Mesenchymal stem cell (in vitro differentiated cells and primary cell): Measurements from ENCODE around the gene IFNGR2.
"Not testable (repeated sequence)": the region's sequence is repeated elsewhere in the genome, so short reads cannot be mapped to it uniquely, and the experiment has no call there.

Source experiments
- DNase-seq: peaks from one replicate; pipeline ENCODE4 v3.0.0-alpha.2; 2013
- H2AFZ ChIP-seq: one replicate; pipeline ENCODE4 v1.6.1; 2013; ENCODE audit warnings: low read depth, mild to moderate bottlenecking, control low read depth, inconsistent platforms, low read length, moderate library complexity
- H2AK5ac ChIP-seq: 2 replicates; pipeline ENCODE4 v1.6.1; 2013; ENCODE audit warnings: low read length, moderate library complexity, mild to moderate bottlenecking, inconsistent platforms; ENCODE audit not compliant: severe bottlenecking
- H2BK120ac ChIP-seq: one replicate; pipeline ENCODE4 v1.6.1; 2013; ENCODE audit warnings: low read depth, mild to moderate bottlenecking, inconsistent platforms, low read length, moderate library complexity
- H2BK12ac ChIP-seq, 2 experiments: one replicate each; pipeline ENCODE4 v1.6.1; 2013; ENCODE audit warnings: inconsistent platforms in 2 of 2, low read length in 2 of 2, mild to moderate bottlenecking in 2 of 2, moderate library complexity in 2 of 2, control low read depth in 1 of 2
- H2BK15ac ChIP-seq: one replicate; pipeline ENCODE4 v1.6.1; 2013; ENCODE audit warnings: mild to moderate bottlenecking, low read depth, inconsistent platforms; ENCODE audit not compliant: poor library complexity, severe bottlenecking
- H2BK5ac ChIP-seq: 2 replicates; pipeline ENCODE4 v1.6.1; 2013; ENCODE audit warnings: low read depth, mild to moderate bottlenecking, low read length, control low read depth, inconsistent platforms; ENCODE audit not compliant: poor library complexity, severe bottlenecking
- H3K14ac ChIP-seq, 2 experiments: one replicate each; pipeline ENCODE4 v1.6.1; 2013; ENCODE audit warnings: inconsistent platforms in 2 of 2, low read length in 2 of 2, control low read depth in 1 of 2, mild to moderate bottlenecking in 1 of 2, moderate library complexity in 1 of 2
- H3K18ac ChIP-seq, 2 experiments: one replicate each; pipeline ENCODE4 v1.6.1; 2013; ENCODE audit warnings: inconsistent platforms in 2 of 2, low read length in 2 of 2, control low read depth in 1 of 2, low read depth in 1 of 2, mild to moderate bottlenecking in 1 of 2
- H3K23ac ChIP-seq, 2 experiments: one replicate each; pipeline ENCODE4 v1.6.1; 2013; ENCODE audit warnings: inconsistent platforms in 2 of 2, low read length in 2 of 2, mild to moderate bottlenecking in 2 of 2, moderate library complexity in 2 of 2, control low read depth in 1 of 2
- H3K27ac ChIP-seq: 2 replicates; pipeline ENCODE4 v1.5.1; 2013; ENCODE audit warnings: mild to moderate bottlenecking, moderate library complexity, low read length, control low read depth, inconsistent platforms; ENCODE audit not compliant: poor library complexity, severe bottlenecking
- H3K27me3 ChIP-seq, 2 experiments: 2 replicates each; pipeline versions ENCODE4 v1.6.1 to v1.7.0; 2013; ENCODE audit warnings: low read length in 2 of 2, mild to moderate bottlenecking in 2 of 2, moderate library complexity in 2 of 2, control low read depth in 1 of 2, inconsistent platforms in 1 of 2; ENCODE audit not compliant: control insufficient read depth in 1 of 2, insufficient read depth in 1 of 2
- H3K36me3 ChIP-seq, 2 experiments: 2 replicates each; pipeline versions ENCODE4 v1.6.1 to v1.7.0; 2013; ENCODE audit warnings: low read length in 2 of 2, control low read depth in 1 of 2, inconsistent platforms in 1 of 2, low read depth in 1 of 2, mild to moderate bottlenecking in 1 of 2; ENCODE audit not compliant: insufficient read depth in 2 of 2, control insufficient read depth in 1 of 2
- H3K4ac ChIP-seq, 2 experiments: one replicate each; pipeline ENCODE4 v1.6.1; 2013; ENCODE audit warnings: inconsistent platforms in 2 of 2, low read length in 2 of 2, mild to moderate bottlenecking in 2 of 2, moderate library complexity in 2 of 2, control low read depth in 1 of 2, low read depth in 1 of 2
- H3K4me1 ChIP-seq: 2 replicates; pipeline ENCODE4 v1.6.1; 2013; ENCODE audit warnings: low read depth, low read length, control low read depth; ENCODE audit not compliant: control insufficient read depth, insufficient read depth
- H3K4me2 ChIP-seq: 2 replicates; pipeline ENCODE4 v1.6.1; 2013; ENCODE audit warnings: low read length, mild to moderate bottlenecking, inconsistent platforms; ENCODE audit not compliant: poor library complexity, severe bottlenecking
- H3K4me3 ChIP-seq, 2 experiments: 2 replicates each; pipeline versions ENCODE4 v1.5.1 to v1.7.0; 2013; ENCODE audit warnings: low read length in 2 of 2, mild to moderate bottlenecking in 2 of 2, control low read depth in 1 of 2, low read depth in 1 of 2; ENCODE audit not compliant: insufficient read depth in 1 of 2
- H3K79me1 ChIP-seq: replicated peaks from 2 replicates; pipeline ENCODE4 v1.6.1; 2013; ENCODE audit warnings: mild to moderate bottlenecking, control low read depth, low read length, inconsistent platforms; ENCODE audit not compliant: poor library complexity, severe bottlenecking
- H3K9ac ChIP-seq: 2 replicates; pipeline ENCODE4 v1.7.0; 2013; ENCODE audit warnings: mild to moderate bottlenecking, low read length, moderate library complexity
- H3K9me3 ChIP-seq: 2 replicates; pipeline ENCODE4 v1.7.0; 2013; ENCODE audit warnings: mild to moderate bottlenecking, low read length; ENCODE audit not compliant: control insufficient read depth
- H4K8ac ChIP-seq: one replicate; pipeline ENCODE4 v1.6.1; 2013; ENCODE audit warnings: inconsistent platforms, mild to moderate bottlenecking, low read length, moderate library complexity
- H4K91ac ChIP-seq: one replicate; pipeline ENCODE4 v1.6.1; 2013; ENCODE audit warnings: mild to moderate bottlenecking, low read length, inconsistent platforms
- WGBS: methylation state at CpG from one replicate; pipeline ENCODE4 v1.1.7; 2013; ENCODE audit warnings: mixed read lengths; 5-methylcytosine and 5-hydroxymethylcytosine counted together

The IFNGR2 gene

GRCh38 chr21:33403786-33404585, 773 bp downstream of the IFNGR2 start:
- Histone ChIP-seq H3K36me3 (peaks cover 0 to 5% of the 10 kb centered on the region in 2 experiments), H2AK5ac (peak overlapping the region; percentile 47), H3K18ac (peak overlapping the region; percentile 97 to 98), H2BK15ac (peak overlapping the region; percentile 29), H3K9ac (peak overlapping the region; percentile 87), H3K79me1 (peaks cover 3% of the 10 kb centered on the region), H3K14ac (peak overlapping the region; percentile 91 to 95), H3K4me2 (peak overlapping the region; percentile 84), H3K4me1 (peaks cover 18% of the 10 kb centered on the region), H3K27ac (peak overlapping the region; percentile 58), H2AFZ (peak overlapping the region; percentile 11), H4K91ac (peak overlapping the region; percentile 84), H2BK120ac (peak overlapping the region; percentile 100), H2BK5ac (peak overlapping the region; percentile 48), H3K23ac (peak overlapping the region in 1 of 2 experiments; percentile 98), H4K8ac (peak overlapping the region; percentile 89), H2BK12ac (peak overlapping the region in 1 of 2 experiments; percentile 93), H3K27me3 (no peaks in the 10 kb centered on the region), H3K9me3 (no peaks in the 10 kb centered on the region), H3K4ac (peak overlapping the region in 1 of 2 experiments; percentile 94), H3K4me3 (peak overlapping the region; percentile 82 to 89)
- 8% methylated on average over 46 of the region's 47 CpGs for WGBS
- peak; percentile 73 for DNase-seq

GRCh38 chr21:33406493-33406892, 3.3 kb downstream of the IFNGR2 start:
- H2AK5ac ChIP-seq = no peak overlapping the region
- H3K9ac ChIP-seq = no peak overlapping the region
- no peak overlapping the region for H3K27ac ChIP-seq
- no peak overlapping the region for H2BK5ac ChIP-seq
- H2BK120ac ChIP-seq = no peak overlapping the region
- H3K9me3 ChIP-seq = no peaks in the 10 kb centered on the region
- H4K91ac ChIP-seq = no peak overlapping the region
- peaks cover 14% of the 10 kb centered on the region for H3K4me1 ChIP-seq
- no peak overlapping the region for H3K14ac ChIP-seq
- peaks cover 10% of the 10 kb centered on the region for H3K79me1 ChIP-seq
- DNase-seq = no peak
- no peak overlapping the region for H2AFZ ChIP-seq
- no peak overlapping the region for H3K18ac ChIP-seq
- H3K36me3 ChIP-seq = peaks cover 8 to 12% of the 10 kb centered on the region in 2 experiments
- no peaks in the 10 kb centered on the region for H3K27me3 ChIP-seq
- H3K4me3 ChIP-seq = no peak overlapping the region
- no peak overlapping the region for H4K8ac ChIP-seq
- H2BK15ac ChIP-seq = no peak overlapping the region
- H3K23ac ChIP-seq = no peak overlapping the region
- H2BK12ac ChIP-seq = no peak overlapping the region
- no peak overlapping the region for H3K4me2 ChIP-seq
- H3K4ac ChIP-seq = no peak overlapping the region
- WGBS = 100% methylated on average over 3 of the region's 5 CpGs

DNA sequence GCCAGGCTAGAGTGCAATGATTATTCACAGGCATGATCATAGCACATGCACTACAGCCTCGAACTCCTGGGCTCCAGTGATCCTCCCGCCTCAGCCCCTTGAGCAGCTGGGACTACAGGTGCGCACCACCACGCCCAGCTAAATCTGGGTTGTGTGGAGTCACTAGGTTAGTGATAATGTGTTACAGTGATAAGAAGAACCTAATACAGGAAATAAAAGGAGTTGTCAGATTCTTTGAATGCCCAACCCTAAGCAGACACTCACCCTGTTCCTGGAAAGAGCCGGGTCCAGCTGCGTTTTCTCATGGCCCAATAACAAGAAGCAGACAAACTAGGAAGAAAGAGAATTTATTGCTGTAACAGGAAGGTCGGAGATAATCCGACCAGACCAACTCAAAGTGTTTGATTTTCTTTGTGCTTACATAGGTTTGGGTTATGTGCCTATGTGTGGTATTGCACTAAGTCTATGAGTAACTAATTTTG, 8.8 kb downstream of the IFNGR2 start:
- H4K91ac ChIP-seq = no peak overlapping the region
- H3K23ac ChIP-seq = no peak overlapping the region
- no peak overlapping the region for H3K14ac ChIP-seq
- no peak overlapping the region for H2BK15ac ChIP-seq
- no peak overlapping the region for H2BK5ac ChIP-seq
- H2AK5ac ChIP-seq = no peak overlapping the region
- 78% methylated on average over 8 of the region's 8 CpGs for WGBS
- peak; percentile 22 for DNase-seq
- H4K8ac ChIP-seq = no peak overlapping the region
- H3K4me3 ChIP-seq = no peak overlapping the region
- no peak overlapping the region for H2AFZ ChIP-seq
- peaks cover 22% of the 10 kb centered on the region for H3K4me1 ChIP-seq
- no peak overlapping the region for H3K18ac ChIP-seq
- peak overlapping the region; percentile 28 for H3K27ac ChIP-seq
- no peak overlapping the region for H3K4me2 ChIP-seq
- no peak overlapping the region for H3K4ac ChIP-seq
- H3K79me1 ChIP-seq = peaks cover 24% of the 10 kb centered on the region
- no peak overlapping the region for H2BK120ac ChIP-seq
- H3K9ac ChIP-seq = no peak overlapping the region
- H2BK12ac ChIP-seq = no peak overlapping the region
- H3K9me3 ChIP-seq = no peaks in the 10 kb centered on the region
- peaks cover 25 to 39% of the 10 kb centered on the region in 2 experiments for H3K36me3 ChIP-seq
- H3K27me3 ChIP-seq = no peaks in the 10 kb centered on the region

DNA sequence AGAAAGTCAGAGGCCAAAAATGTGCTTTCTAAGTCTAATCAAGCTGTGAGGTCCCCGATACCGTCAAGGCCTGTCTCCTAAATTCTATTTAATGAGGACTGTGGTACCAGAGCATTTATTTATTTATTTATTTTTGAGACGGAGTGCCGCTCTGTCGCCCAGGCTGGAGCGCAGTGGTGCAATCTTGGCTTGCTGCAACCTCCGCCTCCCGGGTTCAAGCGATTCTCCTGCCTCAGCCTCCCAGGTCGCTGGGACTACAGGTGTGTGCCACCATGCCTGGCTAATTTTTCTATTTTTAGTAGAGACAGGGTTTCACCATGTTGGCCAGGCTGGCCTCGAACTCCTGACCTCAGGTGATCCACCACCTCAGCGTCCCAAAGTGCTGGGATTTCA, 9.2 kb downstream of the IFNGR2 start:
- not testable (repeated sequence) for H3K9me3 ChIP-seq, H3K4me2 ChIP-seq, DNase-seq, H4K91ac ChIP-seq, H3K14ac ChIP-seq, H2AK5ac ChIP-seq, H3K23ac ChIP-seq, H2BK120ac ChIP-seq, H3K9ac ChIP-seq, H2BK12ac ChIP-seq, H3K4me3 ChIP-seq, H3K4ac ChIP-seq, H4K8ac ChIP-seq, H2BK5ac ChIP-seq, H3K18ac ChIP-seq, H2BK15ac ChIP-seq, H2AFZ ChIP-seq, H3K27me3 ChIP-seq
- WGBS = 98% methylated on average over 12 of the region's 12 CpGs
- H3K4me1 ChIP-seq = peaks cover 22% of the 10 kb centered on the region
- H3K27ac ChIP-seq = peak overlapping the region; percentile 28
- H3K36me3 ChIP-seq = peaks cover 27 to 39% of the 10 kb centered on the region in 2 experiments
- H3K79me1 ChIP-seq = peaks cover 24% of the 10 kb centered on the region
